Measurements from ENCODE around the gene CHCT1.
"Not testable (repeated sequence)": the region's sequence is repeated elsewhere in the genome, so short reads cannot be mapped to it uniquely, and the experiment has no call there.

The CHCT1 gene

DNA sequence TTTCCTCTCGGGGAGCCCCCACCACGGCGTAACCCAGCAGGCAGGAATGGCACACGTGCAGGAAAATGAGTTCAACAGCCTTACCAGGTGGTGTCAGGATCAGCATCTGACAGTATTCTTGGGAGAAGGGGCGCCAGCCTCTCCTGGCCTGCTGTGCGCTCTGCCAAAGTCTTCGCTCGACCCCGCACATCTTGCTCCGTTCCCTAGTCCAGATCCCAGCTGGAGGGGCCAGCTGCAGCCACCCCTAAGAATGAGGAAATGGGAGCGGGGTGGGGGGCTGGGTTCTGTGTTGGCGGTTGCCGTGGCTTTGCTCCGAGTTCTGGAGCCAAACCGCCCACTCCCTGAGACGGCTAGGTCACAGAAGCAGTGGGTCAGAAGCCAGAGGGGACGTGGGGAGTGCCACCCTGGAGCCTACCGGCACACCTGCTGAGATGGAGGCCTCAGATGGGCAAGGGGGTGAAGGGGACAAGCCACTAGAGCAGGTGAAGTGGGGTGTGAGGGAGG lies at the start of gene CHCT1:
CHCT1 (plus strand) TSS at position 328 of the 504 bp plus-strand sequence; CDS start at position 432, 104 bp downstream.
- no peak for DNase-seq (ENCODE audit: low spot score)

DNA sequence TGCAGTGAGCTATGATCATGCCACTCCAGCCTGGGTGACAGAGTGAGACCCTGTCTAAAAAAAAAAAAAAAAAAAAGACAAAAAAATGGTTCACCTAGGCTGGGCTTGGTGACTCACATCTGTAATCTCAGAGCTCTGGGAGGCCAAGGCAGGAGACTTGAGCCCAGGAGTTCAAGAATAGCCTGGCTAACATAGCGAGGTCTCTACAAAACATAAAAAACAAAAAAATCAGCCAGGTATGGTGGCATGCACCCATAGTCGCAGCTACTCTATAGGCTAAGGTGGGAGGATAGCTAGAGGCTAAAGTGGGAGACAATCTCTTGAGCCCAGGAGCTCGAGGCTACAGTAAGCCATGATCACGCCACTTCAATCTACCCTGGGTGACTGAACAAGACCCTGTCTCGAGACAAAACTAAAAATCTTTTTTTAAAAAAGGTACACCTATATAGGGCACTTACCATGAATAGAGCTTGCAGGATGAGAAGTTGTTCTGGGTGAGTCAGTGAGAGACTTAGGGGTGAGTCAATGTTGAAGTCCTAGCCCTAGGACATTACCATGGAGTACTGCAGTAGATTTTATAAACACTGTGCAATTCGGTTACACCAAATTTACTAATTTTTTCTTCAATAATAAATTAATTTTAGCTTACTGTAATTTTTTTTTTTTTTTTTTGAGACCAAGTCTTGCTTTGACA lies 49.4 kb upstream of the CHCT1 start:
- no peak for DNase-seq (ENCODE audit: low spot score)

DNA sequence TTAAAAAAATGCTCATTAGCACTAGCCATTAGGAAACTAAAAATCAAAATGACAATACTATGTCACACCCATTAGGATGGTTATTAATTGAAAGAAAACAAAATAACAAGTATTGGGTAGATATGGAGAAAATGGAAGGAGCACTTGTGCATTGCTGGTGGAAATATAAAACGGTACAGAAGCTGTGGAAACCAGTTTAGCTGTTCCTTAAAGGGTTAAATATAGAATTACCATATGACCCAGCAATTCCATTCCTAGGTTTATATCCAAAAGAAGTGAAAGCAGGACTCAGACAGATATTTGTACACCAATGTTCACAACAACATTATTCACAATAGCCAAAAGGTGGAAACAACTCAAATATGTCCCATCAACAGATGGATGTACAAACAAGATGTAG lies 44.1 kb upstream of the CHCT1 start:
- not testable (repeated sequence) for DNase-seq (ENCODE audit: low spot score)

DNA sequence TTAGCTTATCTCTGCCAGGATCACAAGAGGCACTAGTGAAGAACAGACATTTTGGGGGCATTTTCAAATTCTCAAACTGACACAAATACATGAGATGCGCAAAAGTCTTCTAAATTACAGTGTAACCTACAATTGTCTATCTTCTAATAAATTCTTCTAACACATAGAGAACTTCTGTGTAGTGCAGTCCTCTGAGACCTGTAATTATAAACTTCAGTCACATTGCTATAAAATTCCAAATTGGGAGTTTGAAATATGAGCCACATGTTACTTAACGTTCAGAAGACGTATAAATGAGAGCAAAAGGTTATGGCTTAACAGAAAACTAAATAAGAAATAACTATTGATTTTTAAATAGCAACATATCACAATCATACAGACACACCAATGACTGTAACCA lies 42.8 kb upstream of the CHCT1 start:
- not testable (repeated sequence) for DNase-seq (ENCODE audit: low spot score)

DNA sequence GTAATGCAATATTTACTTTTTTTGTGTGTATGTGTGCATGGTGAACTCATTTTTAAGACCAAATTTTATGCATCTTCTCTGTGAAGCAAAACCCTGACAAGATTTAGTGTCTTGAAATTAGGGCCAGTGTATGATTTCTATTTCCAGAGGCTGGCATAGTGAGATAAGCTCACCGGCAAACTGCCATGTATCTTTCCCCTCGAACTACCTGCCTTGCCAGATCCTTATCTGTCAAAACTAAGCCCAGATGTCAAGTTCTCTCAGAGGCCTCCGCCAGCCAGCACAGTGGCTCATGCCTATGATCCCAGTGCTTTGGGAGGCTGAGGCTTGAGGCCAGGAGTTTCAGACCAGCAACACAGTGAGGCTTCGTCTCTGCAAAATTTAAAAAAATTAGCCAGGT lies 40.3 kb upstream of the CHCT1 start:
- no peak for DNase-seq (ENCODE audit: low spot score)

DNA sequence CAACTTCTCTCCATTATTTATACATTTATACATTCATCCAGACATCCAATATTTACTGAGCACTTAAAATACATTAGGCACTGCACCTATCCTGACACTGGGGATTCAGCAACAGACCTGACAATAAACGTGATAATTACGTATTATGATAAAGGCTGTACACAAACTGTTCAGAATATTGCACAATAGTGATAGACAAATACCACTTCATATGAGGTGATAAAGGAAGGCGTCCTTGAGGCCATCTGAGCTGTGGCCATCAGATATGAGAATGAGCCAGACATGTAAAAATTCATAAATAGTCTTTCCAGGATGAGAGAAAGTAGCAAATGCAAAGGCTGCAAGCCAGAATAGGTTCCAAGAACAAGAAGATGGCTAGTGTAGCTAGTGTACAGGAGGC lies 38.9 kb upstream of the CHCT1 start:
- DNase-seq (ENCODE audit: low spot score), result no peak

DNA sequence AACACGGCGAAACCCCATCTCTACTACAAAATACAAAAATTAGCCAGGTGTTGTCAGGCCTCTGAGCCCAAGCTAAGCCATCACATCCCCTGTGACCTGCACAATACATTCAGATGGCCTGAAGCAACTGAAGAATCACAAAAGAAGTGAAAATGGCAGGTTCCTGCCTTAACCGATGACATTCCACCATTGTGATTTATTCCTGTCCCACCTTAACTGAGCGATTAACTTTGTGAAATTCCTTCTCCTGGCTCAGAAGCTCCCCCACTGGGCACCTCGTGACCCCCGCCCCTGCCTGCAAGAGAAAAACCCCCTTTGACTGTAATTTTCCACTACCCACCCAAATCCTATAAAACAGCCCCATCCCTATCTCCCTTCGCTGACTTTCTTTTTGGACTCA lies 37.4 kb upstream of the CHCT1 start:
- DNase-seq (ENCODE audit: low spot score), result not testable (repeated sequence)

DNA sequence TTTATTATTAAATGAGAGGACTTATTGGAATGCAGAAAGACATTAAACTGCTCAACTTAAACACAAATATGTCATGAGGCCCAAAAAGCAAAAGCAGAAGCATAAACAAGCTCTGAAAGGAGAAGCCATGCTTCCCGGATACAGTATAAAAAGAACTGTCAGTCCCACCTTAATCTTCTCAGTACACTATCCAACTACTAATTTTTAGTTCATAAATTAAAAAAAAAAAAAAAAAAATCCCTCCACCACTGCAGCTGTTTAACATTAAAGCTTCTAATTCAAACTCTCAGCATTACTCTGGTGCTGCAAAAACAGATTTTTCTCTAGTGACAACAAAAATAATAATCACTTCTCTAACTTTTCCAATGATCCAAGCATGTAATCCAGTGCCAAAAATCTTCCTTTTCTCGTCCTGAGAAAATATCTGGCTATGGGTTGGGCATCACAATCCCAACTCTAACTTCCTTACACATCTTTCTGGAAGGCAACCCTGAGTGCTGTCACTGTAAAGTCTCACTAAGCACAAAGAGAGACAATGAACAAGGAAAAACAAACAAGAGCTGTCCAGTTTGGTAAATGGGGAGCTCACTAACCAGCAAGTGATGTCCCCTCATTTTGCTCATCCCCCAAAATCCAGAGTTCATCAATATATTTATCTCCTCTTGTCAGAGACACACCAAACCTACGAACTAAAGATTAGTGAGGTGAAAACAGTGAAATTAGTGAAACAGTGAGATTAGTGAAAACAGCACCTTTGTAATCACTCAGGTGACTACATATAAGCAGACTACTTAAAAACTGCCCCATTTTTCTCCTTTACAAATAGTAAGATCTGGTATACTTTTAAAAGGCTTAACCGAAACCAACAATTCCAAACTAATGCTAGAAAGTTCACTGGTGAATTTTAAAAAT lies 35.9 kb upstream of the CHCT1 start:
- no peak for DNase-seq (ENCODE audit: low spot score)

DNA sequence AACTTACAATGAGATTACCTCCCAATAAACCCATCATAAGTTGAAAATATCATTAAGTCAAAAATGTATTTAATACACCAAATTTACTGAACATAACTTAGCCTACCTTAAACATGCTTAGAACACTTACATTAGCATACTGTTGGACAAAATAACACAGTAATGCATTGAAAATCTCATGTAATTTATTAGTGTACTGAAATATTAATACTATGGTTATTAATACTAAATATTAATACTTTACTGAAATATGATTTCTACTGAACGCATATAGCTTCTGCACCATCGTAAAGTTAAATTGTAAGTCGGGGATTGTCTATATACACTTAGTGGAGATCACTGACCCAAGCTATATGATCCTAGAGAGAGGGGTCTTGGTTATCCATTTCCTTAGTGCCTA lies 34.6 kb upstream of the CHCT1 start:
- DNase-seq (ENCODE audit: low spot score), result no peak

DNA sequence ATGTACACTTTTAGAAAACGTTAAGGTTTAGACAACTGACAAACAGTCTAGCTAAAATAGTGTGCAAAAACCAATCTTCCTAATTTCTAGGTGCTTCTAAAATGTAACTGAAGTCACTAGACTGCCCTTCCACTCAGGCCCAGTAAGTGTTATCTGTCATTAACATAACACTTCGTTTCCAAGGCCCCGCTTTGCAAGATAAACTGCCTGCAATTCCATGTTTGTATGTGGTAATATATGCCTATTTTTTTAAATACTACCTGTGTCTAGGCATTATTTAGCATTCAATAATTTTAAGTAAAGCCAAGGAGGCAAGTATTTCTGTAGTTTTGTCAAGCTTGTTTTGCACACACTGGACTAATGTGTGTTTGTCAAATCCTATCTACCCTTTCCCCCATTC lies 33.5 kb upstream of the CHCT1 start:
- DNase-seq (ENCODE audit: low spot score), result no peak

DNA sequence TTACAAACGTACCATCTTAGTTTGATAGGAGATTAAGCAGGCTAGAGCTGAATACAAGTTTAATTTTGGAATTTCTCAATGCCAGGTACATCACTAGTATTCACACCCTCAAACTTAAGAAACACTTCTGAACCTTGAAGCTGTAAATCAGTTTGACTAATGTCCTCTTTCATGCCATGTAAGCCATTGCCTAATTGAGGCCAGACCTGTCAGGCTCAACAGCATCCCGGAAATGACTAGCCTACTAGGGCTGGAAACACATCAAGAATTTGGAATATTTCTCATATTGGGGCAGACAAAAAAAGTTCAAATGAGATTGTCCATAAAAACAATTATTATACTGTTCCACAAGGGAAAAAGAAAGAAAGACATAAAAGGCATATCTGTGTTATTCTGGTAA lies 32.1 kb upstream of the CHCT1 start:
- DNase-seq (ENCODE audit: low spot score), result no peak

DNA sequence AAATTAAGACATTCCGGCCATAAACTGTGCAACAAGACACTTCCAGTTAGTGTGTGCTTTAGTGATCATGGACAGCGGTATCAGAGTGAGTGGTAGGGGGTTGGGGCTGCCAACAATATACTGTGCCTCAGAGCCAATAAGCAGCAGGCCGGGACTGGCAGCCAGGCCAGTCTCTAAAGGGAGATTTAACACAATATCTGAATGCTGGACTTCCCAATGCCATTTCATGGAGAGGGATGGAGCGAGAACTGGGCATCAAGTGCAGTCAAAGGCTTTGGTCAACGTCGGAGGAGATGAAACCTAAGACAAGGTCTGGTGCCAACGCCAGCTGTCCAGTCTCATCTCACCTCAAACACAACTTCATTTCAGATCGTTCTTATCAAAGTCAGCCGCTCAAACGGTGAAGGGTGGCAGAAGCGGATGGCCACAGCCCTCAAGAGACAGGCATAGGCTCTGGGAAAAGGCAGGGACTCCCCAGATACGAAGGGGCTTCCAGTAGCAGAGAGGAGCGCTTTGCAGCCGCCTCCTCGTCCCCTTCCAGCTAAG lies 31.3 kb upstream of the CHCT1 start:
- DNase-seq (ENCODE audit: low spot score), result peak; percentile 62

DNA sequence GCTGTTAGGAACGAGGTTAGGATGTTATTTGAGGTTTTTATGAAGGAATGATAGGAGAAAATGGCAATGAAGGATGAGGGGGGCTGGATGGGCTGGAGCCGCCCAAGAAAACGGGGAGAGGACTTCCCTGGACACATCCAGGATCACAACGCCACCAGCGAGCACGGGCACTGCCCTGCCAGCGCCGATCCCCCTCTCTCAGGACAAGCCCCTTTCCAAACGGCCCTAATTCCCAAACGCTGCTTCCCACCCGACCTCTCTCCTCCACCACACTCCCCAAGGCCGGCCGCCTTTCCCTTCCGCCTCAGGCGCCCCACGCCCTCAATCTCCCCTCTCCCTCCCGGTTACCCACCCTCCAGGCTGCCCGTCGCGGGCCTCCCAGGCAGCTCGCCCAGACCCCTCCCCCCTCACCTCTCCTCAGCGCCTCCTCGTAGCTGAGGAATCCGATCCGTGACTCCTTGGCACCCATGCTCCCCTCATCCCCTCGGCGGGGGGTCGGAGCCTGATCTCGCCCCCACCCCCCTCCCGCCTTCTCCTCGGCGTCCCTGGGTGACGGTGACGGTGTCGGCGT lies 30.7 kb upstream of the CHCT1 start:
- no peak for DNase-seq (ENCODE audit: low spot score)

DNA sequence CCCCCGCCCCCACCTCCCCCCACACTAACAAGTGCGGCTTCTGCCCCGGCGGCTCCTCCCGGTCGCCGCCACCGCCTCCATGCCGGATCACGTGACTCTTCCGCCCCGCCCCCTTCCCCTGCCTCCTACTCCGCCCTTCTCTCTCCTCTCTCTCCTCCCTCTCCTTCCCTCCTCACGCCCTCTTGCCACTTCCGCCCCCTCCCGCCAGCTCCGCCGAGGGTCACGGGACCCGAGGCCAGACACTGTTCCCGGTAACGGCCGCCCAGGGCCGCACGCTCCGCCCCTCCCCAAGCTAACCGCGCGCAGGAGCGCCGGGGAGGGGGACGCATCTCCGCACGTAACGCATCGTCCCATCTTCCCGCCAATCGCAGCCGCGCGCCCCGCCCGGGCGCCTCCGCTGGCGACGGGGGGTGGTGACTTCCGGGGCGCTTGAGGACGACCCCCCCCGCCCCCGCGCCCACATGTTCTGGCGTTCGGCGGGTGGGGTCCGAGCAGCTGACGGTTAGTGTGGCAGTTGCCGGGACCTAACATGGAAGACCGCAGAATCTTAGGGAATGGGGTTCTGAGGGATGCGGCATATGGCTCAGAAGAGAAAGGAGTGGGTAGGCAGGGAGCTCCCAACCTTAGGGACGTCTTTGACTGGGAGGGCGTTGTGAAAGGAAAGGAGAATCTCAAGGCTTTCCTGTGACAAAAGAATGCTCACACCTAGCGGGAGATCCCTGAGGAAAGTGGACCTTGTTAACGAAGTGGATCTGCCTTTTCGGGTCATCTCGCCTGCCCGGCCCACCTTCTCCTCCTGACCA lies 30.0 kb upstream of the CHCT1 start, which contains the start of gene USP32:
USP32 (minus strand) TSS at position 92 of the 803 bp plus-strand sequence. CDS start 194 bp downstream, outside the sequence.
- peak; percentile 100 for DNase-seq (ENCODE audit: low spot score)

DNA sequence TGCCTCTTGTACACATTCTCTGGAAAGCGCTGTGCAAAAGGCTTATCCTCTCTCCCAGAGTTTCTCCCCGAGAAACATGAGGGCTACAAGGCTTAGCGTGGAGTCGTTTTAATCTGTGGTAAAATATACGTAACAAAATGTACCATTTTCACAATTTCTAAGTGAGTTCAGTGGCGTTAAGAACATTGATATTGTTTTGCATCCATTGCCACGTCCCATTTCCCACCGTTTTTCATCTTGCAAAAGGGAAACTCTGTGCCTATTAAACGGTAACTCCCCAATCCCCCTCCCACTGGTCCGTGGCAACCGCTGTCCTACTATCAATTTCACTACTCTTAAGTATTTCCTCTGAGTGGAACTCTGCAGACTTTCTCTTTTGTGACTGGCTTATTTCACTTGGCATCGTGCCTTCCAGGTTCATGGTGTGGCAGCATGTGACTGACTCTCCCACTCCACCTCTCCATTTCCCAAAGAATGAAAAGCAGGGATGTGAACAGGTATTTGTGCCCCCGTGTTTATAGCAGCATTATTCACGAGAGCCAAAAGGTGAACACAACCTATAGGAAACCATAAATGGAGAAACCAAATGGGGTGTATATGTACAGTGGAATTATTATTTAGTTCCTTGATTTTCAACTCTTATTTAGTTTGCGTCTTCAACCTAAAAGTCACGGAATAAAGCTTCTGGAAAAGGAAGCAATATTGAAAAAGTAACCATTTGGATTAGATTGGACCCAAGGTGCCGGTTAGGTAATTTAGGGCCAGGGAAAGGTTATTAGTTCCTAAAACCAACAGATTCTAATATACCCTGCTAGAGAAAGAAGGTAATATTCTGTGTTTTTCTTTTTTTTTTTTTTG lies 29.2 kb upstream of the CHCT1 start:
- no peak for DNase-seq (ENCODE audit: low spot score)

DNA sequence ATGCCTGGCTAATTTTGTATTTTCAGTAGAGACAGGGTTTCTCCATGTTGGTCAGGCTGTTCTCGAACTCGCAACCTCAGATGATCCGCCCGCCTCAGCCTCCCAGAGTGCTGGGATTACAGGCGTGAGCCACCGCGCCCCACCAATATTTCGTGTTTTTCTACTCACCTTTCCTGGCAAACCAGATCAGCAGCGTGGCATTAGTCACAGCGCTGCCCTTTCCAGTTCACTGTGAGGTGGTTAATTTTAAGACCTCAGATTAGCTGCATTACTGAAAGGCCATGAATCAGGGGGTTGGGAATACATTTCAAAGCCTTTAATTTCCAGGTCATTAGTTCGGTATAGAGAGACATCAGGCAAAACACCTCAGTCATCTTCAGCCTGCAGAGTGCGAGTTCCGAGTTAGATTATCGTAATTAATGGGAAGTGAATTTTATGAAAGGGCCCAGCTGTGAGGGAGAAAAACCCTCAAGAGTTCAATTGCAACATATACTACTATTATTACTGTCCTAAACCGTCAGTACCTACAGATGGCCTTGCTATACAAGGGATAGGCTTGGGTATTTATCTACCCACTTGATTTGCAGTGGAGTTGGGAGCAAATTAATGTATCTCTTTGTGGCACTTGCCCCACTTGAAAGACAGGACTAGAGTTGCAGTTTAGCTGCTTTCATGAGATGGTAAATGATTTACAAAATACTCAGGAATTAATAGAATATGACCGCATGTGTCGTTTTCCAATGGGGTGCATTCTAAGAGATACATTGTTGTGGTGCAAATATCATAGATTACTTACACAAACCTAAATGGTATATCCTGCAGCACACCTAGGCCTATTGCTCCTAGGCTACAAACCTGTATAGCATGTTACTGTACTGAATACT lies 28.2 kb upstream of the CHCT1 start:
- no peak for DNase-seq (ENCODE audit: low spot score)

DNA sequence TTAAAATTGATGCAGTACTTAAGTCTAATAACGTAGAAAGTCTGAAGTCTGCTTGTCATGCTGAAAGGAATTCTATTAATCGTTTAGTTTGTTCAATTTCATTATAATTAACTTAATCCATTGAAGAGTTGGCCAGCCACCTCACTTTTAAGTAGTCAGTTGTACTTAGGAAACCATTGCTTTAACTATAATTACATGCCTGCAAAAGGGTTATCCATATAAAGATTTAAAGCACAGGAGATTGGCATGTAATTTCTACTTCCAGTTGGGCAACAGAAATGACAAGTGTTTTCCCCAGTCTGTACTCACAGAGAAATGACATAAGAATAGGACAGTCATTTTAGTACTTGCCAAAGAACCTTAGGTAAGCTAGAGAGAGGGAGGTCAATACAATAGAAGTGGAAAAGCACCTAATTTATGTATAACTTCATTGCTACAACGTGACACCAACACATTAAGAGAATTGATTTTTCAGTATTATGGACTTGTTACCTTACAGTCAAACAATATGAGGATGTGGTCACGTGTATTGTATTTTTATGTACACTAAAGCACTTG lies 26.7 kb upstream of the CHCT1 start:
- DNase-seq (ENCODE audit: low spot score), result no peak

DNA sequence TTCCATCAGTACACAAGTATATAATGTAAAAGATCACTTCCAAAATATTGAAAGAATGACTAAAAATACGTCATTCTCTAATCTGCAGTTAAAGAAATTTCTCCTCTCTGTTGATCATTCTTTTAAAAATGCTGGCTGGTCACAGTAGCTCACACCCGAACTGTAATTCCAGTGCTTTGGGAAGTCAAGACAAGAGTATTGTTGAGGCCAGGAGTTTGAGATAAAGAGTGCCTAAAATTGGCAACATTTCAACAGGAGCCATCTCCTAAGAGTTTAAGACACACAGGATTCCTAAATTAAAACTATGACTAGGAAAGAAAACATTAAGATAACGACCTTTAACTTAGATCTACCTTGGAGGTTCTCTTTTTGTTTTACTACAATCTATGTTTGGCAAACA lies 25.9 kb upstream of the CHCT1 start:
- DNase-seq (ENCODE audit: low spot score), result no peak
